Small intestine (tissue), 7 donors: ENCODE measurements around the gene CELF2. TPM values are rescaled to one million over a fixed set of nuclear protein-coding genes. Genes with fewer than 3 reads are reported as not detected.

Source experiments
- DNase-seq, 2 donors: peaks; one replicate each; pipeline versions ENCODE4 v3.0.0 to v3.0.0-alpha.2; 2013
- FAIRE-seq: peaks from 2 replicates; lab custom pipeline; 2012; peaks lifted over from hg19 to GRCh38; lab: Jason Lieb, UNC
- H3K27ac ChIP-seq, 3 donors: one replicate each; pipeline ENCODE4 v1.5.1; 2013; ENCODE audit warnings: low read length in 2 of 3, mild to moderate bottlenecking in 2 of 3, control low read depth in 1 of 3, inconsistent platforms in 1 of 3, low read depth in 1 of 3, moderate library complexity in 1 of 3
- H3K27me3 ChIP-seq, 3 donors: one replicate each; pipeline ENCODE4 v1.6.1; 2013; ENCODE audit warnings: low read length in 3 of 3, inconsistent platforms in 1 of 3; ENCODE audit not compliant: control insufficient read depth in 3 of 3, insufficient read depth in 3 of 3
- H3K36me3 ChIP-seq, 3 donors: one replicate each; pipeline ENCODE4 v1.6.1; 2013; ENCODE audit warnings: low read length in 3 of 3, inconsistent platforms in 1 of 3, low read depth in 1 of 3, mild to moderate bottlenecking in 1 of 3, moderate library complexity in 1 of 3; ENCODE audit not compliant: control insufficient read depth in 3 of 3, insufficient read depth in 2 of 3
- H3K4me1 ChIP-seq, 3 donors: one replicate each; pipeline ENCODE4 v1.6.1; 2013; ENCODE audit warnings: low read length in 2 of 3, inconsistent platforms in 1 of 3, low read depth in 1 of 3, mild to moderate bottlenecking in 1 of 3, moderate library complexity in 1 of 3; ENCODE audit not compliant: control insufficient read depth in 3 of 3, insufficient read depth in 2 of 3
- H3K4me3 ChIP-seq, 3 donors: one replicate each; pipeline ENCODE4 v1.5.1; 2013; ENCODE audit warnings: low read length in 3 of 3, control low read depth in 1 of 3, inconsistent platforms in 1 of 3, low read depth in 1 of 3, mild to moderate bottlenecking in 1 of 3, moderate library complexity in 1 of 3
- H3K9me3 ChIP-seq, 2 donors: one replicate each; pipeline ENCODE4 v1.6.1; 2013; ENCODE audit warnings: low read depth in 1 of 2, low read length in 1 of 2; ENCODE audit not compliant: control insufficient read depth in 2 of 2, insufficient read depth in 1 of 2
- WGBS, 3 donors: extraction: QIAGEN DNeasy Blood & Tissue Kit; methylation state at CpG; one replicate each; pipeline ENCODE4 v1.1.7; 2013; 5-methylcytosine and 5-hydroxymethylcytosine counted together
- polyA plus RNA-seq, 4 donors: library from polyadenylated mRNA; stranded (reverse) in 3 of 4; unstranded in 1 of 4; fragments of 200-250 nt in 3 of 4; fragments of 120-200 nt in 1 of 4; gene quantifications; one replicate each; pipeline versions ENCODE4 v1.2.1 to v1.2.3, GENCODE V29; 2013
- donor health status: healthy with polysubstance abuse.
- donor health status: control.
- donor health status: control.
- donor health status: Bipolar disorder and iron deficiency.
- donor health status: healthy.

CELF2 gene
- polyA plus RNA-seq, 4 donors = 1.8 to 11.6 (median 6.1) TPM

DNA sequence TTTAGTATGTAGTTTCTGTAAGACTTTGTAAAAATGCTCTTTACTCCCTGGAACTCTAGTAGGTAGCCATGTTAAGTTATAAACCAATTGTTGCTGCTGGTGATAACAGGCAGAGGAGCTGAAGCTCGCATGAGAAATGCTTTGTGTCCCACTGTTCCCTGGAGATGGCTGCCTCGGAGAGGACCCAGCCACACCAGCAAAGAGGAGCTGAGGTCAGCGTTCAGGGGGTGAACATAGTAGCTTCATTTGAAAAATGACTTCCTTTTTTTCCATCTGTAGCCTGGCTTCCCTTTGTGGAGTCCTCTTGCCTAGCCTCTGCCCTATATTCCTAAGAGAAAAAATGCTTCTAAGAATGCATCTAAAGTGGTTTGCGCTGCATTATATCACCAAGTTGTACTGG, 20.3 kb downstream of the CELF2 start:
- 73 to 92% (median 83%) methylated on average over 4 of the region's 4 CpGs for WGBS, 3 donors
- no peak overlapping the region for H3K27ac ChIP-seq
- no peak for FAIRE-seq

GRCh38 chr10:11042357-11042756, 24.7 kb downstream of the CELF2 start:
- Histone ChIP-seq H3K27ac (no peak overlapping the region), H3K4me1 (no peaks in the 10 kb centered on the region), H3K9me3 (no peaks in the 10 kb centered on the region), H3K36me3 (no peaks in the 10 kb centered on the region), H3K27me3 (no peaks in the 10 kb centered on the region), H3K4me3 (no peak overlapping the region)
- 73 to 88% (median 75%) methylated on average over 4 of the region's 4 CpGs for WGBS, 3 donors
- DNase-seq (no peak), FAIRE-seq (no peak)

More for the DNA sequence above, 20.3 kb downstream of the CELF2 start:
- Histone ChIP-seq H3K9me3 (no peaks in the 10 kb centered on the region), H3K4me3 (no peak overlapping the region), H3K27me3 (no peaks in the 10 kb centered on the region), H3K4me1 (peaks cover 0 to 2% (median 0%) of the 10 kb centered on the region in 3 donors), H3K36me3 (no peaks in the 10 kb centered on the region)
- no peak for DNase-seq

DNA sequence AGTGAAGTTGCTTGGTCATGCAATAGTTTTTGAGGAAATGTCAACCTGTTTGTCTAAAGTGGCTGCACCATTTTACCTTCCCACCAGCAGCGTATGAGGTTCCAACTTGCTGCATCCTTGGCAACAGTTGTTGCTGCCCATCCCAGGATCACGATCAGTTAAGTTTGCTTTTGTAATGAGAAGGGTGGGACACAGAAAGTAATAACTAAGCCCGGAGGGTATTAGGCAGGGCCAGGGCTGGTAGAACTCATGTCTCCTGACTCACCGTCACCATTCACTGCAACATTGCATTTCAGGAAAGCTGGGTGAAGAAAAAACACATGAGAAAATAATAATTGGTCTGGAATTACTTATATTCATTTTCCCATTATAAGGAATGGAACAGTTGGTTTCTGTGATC, 25.4 kb downstream of the CELF2 start:
- DNase-seq = no peak
- no peaks in the 10 kb centered on the region for H3K4me1 ChIP-seq
- no peaks in the 10 kb centered on the region for H3K36me3 ChIP-seq
- 89 to 91% (median 90%) methylated on average over 4 of the region's 4 CpGs for WGBS, 3 donors
- H3K27me3 ChIP-seq = no peaks in the 10 kb centered on the region
- H3K9me3 ChIP-seq = no peaks in the 10 kb centered on the region
- no peak overlapping the region for H3K4me3 ChIP-seq
- no peak for FAIRE-seq
- H3K27ac ChIP-seq = no peak overlapping the region

GRCh38 chr10:11043446-11044127, 25.9 kb downstream of the CELF2 start:
- Histone ChIP-seq H3K9me3 (no peaks in the 10 kb centered on the region), H3K4me3 (no peak overlapping the region), H3K27ac (no peak overlapping the region), H3K36me3 (no peaks in the 10 kb centered on the region), H3K27me3 (no peaks in the 10 kb centered on the region), H3K4me1 (no peaks in the 10 kb centered on the region)
- DNase-seq (no peak), FAIRE-seq (no peak)
- 91 to 92% (median 92%) methylated on average over 23 of the region's 23 CpGs for WGBS, 3 donors

- Histone ChIP-seq H3K27me3 (no peaks in the 10 kb centered on the region), H3K36me3 (no peaks in the 10 kb centered on the region), H3K4me3 (no peak overlapping the region), H3K9me3 (no peaks in the 10 kb centered on the region), H3K4me1 (no peaks in the 10 kb centered on the region), H3K27ac (no peak overlapping the region)
- whole genome bisulfite sequencing, 3 donors = 94 to 96% (median 96%) methylated on average over 3 of the region's 3 CpGs
- FAIRE-seq = no peak
- no peak for DNase-seq
These were observed 27.8 kb downstream of the CELF2 start for GRCh38 chr10:11045487-11045886.

DNA sequence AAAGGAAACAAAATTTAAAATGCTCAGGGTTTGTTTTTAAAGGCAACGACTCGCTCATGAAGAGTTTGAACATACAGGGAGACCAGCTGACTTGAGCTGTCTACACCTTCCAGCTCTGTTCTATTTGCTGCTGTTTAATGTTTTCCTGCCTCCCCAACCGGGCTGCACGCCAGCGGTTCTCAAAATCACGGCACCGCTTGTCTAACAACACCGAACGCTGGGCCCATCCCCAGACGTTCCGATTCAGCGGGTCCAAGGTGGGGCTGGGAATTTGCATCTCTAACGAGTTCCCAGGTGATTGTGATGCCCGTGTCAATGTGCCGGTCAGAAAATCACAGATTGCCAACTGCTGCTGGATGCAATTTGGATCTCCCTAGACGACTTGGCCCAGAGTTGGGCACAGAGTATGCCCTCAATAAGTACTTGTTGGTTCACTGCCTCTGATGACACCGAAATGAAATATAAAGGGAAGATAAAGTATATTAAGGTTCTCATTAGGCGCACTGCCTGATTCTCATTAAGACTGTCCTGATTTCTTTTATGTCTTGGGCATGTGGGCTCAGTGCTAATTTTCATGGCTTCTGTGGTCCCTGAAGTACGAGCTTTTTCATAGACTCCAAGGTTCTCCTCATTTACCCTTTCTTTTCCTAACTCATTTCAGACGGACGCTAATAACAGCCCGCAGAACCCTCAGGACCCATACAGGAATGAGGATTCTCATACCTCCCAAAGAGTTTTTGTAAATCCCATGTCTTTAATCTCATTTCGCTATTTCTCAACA, 28.5 kb downstream of the CELF2 start:
- 88 to 93% (median 93%) methylated on average over 23 of the region's 23 CpGs for WGBS, 3 donors

DNA sequence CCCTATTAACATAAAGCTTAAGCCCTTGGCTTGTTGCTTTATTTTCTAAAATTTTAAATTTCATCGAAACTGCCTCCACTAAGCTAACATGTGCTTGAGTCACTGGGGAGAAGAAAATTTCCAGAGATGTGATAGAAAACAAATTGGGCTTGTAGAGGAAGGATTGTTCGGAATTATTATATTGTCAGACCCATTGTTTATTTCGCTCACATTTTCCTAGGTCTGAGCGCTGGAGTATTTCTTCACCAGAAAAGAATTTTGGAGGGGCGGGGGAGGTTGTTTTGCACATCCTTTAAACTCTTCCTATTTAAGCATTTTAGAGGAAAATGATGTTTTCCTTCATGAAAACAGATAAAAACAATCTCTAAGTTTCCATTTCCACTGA, 29.1 kb downstream of the CELF2 start:
- Histone ChIP-seq H3K36me3 (no peaks in the 10 kb centered on the region), H3K27ac (no peak overlapping the region), H3K4me3 (no peak overlapping the region), H3K27me3 (no peaks in the 10 kb centered on the region), H3K9me3 (no peaks in the 10 kb centered on the region), H3K4me1 (no peaks in the 10 kb centered on the region)
- no peak for DNase-seq
- FAIRE-seq = no peak
- 85 to 98% (median 87%) methylated on average over 5 of the region's 5 CpGs for WGBS, 3 donors

More for the DNA sequence above, 28.5 kb downstream of the CELF2 start:
- FAIRE-seq = no peak
- no peak overlapping the region for H3K27ac ChIP-seq
- no peaks in the 10 kb centered on the region for H3K4me1 ChIP-seq
- DNase-seq = no peak
- no peaks in the 10 kb centered on the region for H3K36me3 ChIP-seq
- H3K27me3 ChIP-seq = no peaks in the 10 kb centered on the region
- H3K4me3 ChIP-seq = no peak overlapping the region
- no peaks in the 10 kb centered on the region for H3K9me3 ChIP-seq

DNA sequence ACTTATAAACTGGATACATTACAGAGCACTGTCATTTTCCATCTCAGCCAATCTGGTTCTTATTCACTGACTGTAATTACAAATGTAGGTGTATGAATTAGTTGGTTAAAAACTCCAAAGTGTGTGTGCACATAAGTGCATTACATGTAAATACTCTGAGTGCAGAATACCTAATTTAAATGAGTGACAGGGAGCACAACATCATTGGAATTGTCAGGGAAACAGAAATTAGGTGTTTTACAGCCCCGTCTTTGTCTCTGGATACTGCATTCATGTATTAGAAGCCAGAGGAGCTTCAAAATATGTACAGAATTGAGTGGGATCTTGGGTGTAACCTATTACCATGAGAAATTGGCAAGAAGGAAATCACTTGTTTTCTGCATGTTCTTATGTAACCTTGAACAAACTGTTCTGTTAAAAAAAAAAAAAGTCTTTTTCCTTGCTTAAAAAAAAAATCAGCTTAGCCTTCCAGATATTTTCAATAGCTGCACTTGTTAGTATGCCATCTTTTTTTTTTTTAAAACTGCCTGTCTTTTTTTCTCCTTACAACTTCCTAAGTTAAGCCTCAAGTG, 31.1 kb downstream of the CELF2 start:
- Histone ChIP-seq H3K27ac (no peak overlapping the region), H3K36me3 (no peaks in the 10 kb centered on the region)
- FAIRE-seq = no peak

More for the DNA sequence above, 31.1 kb downstream of the CELF2 start:
- WGBS, 3 donors = 45 to 82% (median 77%) methylated on average over 1 of the region's 1 CpG
- Histone ChIP-seq H3K4me1 (no peaks in the 10 kb centered on the region), H3K27me3 (no peaks in the 10 kb centered on the region), H3K4me3 (no peak overlapping the region), H3K9me3 (no peaks in the 10 kb centered on the region)
- DNase-seq = no peak
